Measurements from ENCODE around the gene PDGFC. TPM values are rescaled to one million over a fixed set of nuclear protein-coding genes. Genes with fewer than 3 reads are reported as not detected.

Gene PDGFC
- total and polyA plus RNA-seq, 2 of the 13 experiments (the other 11 are each of a cell fraction or from before 2014, with no cell fraction given): 4.6 to 9.1 TPM

GRCh38 chr4:156795727-156796126 is 175.9 kb downstream of the PDGFC start (continued):
- no peak for TF ChIP-seq AGO1 (IDR thresholded peaks at IDR 0.05; ENCODE audit: low read depth, low read length, poor library complexity, severe bottlenecking)
- no peak for TF ChIP-seq DDIT3 (CRISPR knock-in tag; IDR thresholded peaks at IDR 0.05)
- TF ChIP-seq ZNF816 (CRISPR knock-in tag; IDR thresholded peaks at IDR 0.05; ENCODE audit: borderline replicate concordance): no peak
- no peak for TF ChIP-seq TEF (CRISPR knock-in tag; IDR thresholded peaks at IDR 0.05)
- TF ChIP-seq MAFG (CRISPR knock-in tag; IDR thresholded peaks at IDR 0.05): no peak
- TF ChIP-seq ELF3 (CRISPR knock-in tag; IDR thresholded peaks at IDR 0.05): no peak
- TF ChIP-seq ZFP82 (CRISPR knock-in tag; IDR thresholded peaks at IDR 0.05; ENCODE audit: borderline replicate concordance): no peak
- TF ChIP-seq ZNF136 (CRISPR knock-in tag; IDR thresholded peaks at IDR 0.05; ENCODE audit: low read depth): no peak
- TF ChIP-seq ZNF766 (CRISPR knock-in tag; IDR thresholded peaks at IDR 0.05; ENCODE audit: borderline replicate concordance): no peak
- TF ChIP-seq ZBTB34 (CRISPR knock-in tag; IDR thresholded peaks at IDR 0.05): no peak
- no peak for TF ChIP-seq SNAPC2 (CRISPR knock-in tag; IDR thresholded peaks at IDR 0.05)
- TF ChIP-seq CBX2 (IDR thresholded peaks at IDR 0.05; ENCODE audit: low read depth, low read length): no peak
- TF ChIP-seq CBX2 (CRISPR knock-in tag; IDR thresholded peaks at IDR 0.05; ENCODE audit: low read depth): no peak
- no peak for TF ChIP-seq HES4 (CRISPR knock-in tag; IDR thresholded peaks at IDR 0.05; ENCODE audit: borderline replicate concordance)
- no peak for TF ChIP-seq RORA (CRISPR knock-in tag; IDR thresholded peaks at IDR 0.05)

Data from HepG2 (cell line).